Measurements from ENCODE around the gene GMPR2. TPM values are rescaled to one million over a fixed set of nuclear protein-coding genes. Genes with fewer than 3 reads are reported as not detected.
A peak's percentile ranks its signal among the peaks of the same experiment; 100 is the strongest.

Gene GMPR2
- total RNA-seq, 6 donors from 2014 or later = 26.2 to 76.9 (median 47.2) TPM

- no peak overlapping the region for H3K27ac ChIP-seq
- no peaks in the 10 kb centered on the region for H3K9me3 ChIP-seq
- peaks cover 34 to 48% (median 39%) of the 10 kb centered on the region in 4 donors for H3K4me1 ChIP-seq
- H3K4me3 ChIP-seq = no peak overlapping the region
- H3K27me3 ChIP-seq = no peaks in the 10 kb centered on the region
- DNase-seq (no peak), ATAC-seq (ENCODE audit: low FRiP score in 2 of 2) (no peak)
- peaks cover 0 to 23% (median 10%) of the 10 kb centered on the region in 4 donors for H3K36me3 ChIP-seq
- WGBS, 2 donors = 93% methylated on average over 13 to 15 of the region's 15 CpGs
- TF ChIP-seq, protein P1, sequence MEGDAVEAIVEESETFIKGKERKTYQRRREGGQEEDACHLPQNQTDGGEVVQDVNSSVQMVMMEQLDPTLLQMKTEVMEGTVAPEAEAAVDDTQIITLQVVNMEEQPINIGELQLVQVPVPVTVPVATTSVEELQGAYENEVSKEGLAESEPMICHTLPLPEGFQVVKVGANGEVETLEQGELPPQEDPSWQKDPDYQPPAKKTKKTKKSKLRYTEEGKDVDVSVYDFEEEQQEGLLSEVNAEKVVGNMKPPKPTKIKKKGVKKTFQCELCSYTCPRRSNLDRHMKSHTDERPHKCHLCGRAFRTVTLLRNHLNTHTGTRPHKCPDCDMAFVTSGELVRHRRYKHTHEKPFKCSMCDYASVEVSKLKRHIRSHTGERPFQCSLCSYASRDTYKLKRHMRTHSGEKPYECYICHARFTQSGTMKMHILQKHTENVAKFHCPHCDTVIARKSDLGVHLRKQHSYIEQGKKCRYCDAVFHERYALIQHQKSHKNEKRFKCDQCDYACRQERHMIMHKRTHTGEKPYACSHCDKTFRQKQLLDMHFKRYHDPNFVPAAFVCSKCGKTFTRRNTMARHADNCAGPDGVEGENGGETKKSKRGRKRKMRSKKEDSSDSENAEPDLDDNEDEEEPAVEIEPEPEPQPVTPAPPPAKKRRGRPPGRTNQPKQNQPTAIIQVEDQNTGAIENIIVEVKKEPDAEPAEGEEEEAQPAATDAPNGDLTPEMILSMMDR (IDR thresholded peaks at IDR 0.05) = no peak
- TF ChIP-seq EP300 (IDR thresholded peaks at IDR 0.05) (no peak), POLR2A (IDR thresholded peaks at IDR 0.05) (no peak), POLR2AphosphoS5 (IDR thresholded peaks at IDR 0.05) (no peak)
These were observed 39.8 kb upstream of the GMPR2 start for GRCh38 chr14:24192933-24193332.

- Histone ChIP-seq H3K27ac (peak overlapping the region; percentile 97 to 100 (median 99)), H3K4me3 (peak overlapping the region; percentile 65 to 87 (median 79)), H3K4me1 (peaks cover 27 to 44% (median 30%) of the 10 kb centered on the region in 4 donors), H3K9me3 (no peaks in the 10 kb centered on the region), H3K27me3 (no peaks in the 10 kb centered on the region), H3K36me3 (peaks cover 0 to 31% (median 10%) of the 10 kb centered on the region in 4 donors)
- DNase-seq = no peak
- TF ChIP-seq EP300 (IDR thresholded peaks at IDR 0.05) (no peak), POLR2A (IDR thresholded peaks at IDR 0.05) (no peak), POLR2AphosphoS5 (IDR thresholded peaks at IDR 0.05) (no peak)
- TF ChIP-seq, protein P1 (IDR thresholded peaks at IDR 0.05) = no peak
- 81 to 88% methylated on average over 7 of the region's 7 CpGs for WGBS, 2 donors
- ATAC-seq (ENCODE audit: low FRiP score in 2 of 2) = no peak
These were observed 38.4 kb upstream of the GMPR2 start for GRCh38 chr14:24194186-24194872.

DNA sequence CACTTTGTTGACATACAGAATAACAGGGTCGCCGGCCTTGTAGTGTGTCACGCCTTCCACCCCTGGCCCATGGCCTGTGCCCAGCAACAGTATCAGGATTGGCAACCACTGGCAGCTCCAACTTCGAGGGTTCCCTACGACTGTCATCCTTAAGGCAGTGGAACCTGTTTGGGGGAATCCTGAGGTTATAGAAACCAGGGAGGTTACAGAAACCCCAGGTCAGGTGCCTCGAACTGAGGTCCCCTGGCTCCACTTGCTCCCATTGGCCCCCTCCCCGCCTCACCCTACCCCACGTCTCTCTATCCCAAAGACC is 37.9 kb upstream of the GMPR2 start:
- no peak for DNase-seq
- 13 to 48% methylated on average over 3 to 8 of the region's 8 CpGs for WGBS, 2 donors
- Histone ChIP-seq H3K27me3 (no peaks in the 10 kb centered on the region), H3K4me3 (peak overlapping the region; percentile 65 to 87 (median 79)), H3K27ac (peak overlapping the region; percentile 97 to 100 (median 99)), H3K9me3 (no peaks in the 10 kb centered on the region), H3K36me3 (peaks cover 0 to 34% (median 10%) of the 10 kb centered on the region in 4 donors), H3K4me1 (peaks cover 26 to 41% (median 30%) of the 10 kb centered on the region in 4 donors)
- ATAC-seq (ENCODE audit: low FRiP score in 2 of 2) = no peak
- TF ChIP-seq, protein P1 (IDR thresholded peaks at IDR 0.05) = no peak
- no peak for TF ChIP-seq POLR2A (IDR thresholded peaks at IDR 0.05)
- TF ChIP-seq POLR2AphosphoS5 (IDR thresholded peaks at IDR 0.05) = no peak
- no peak for TF ChIP-seq EP300 (IDR thresholded peaks at IDR 0.05)

- Histone ChIP-seq H3K36me3 (peaks cover 0 to 32% (median 10%) of the 10 kb centered on the region in 4 donors), H3K9me3 (no peaks in the 10 kb centered on the region), H3K4me3 (peak within 1 kb of the TSS; percentile 65 to 87 (median 79)), H3K4me1 (peaks cover 26 to 41% (median 30%) of the 10 kb centered on the region in 4 donors), H3K27ac (peak within 1 kb of the TSS; percentile 97 to 100 (median 99)), H3K27me3 (no peaks in the 10 kb centered on the region)
- ATAC-seq (ENCODE audit: low FRiP score in 2 of 2) = peak; percentile 95 to 98
- peak; percentile 91 to 98 for DNase-seq
- 0 to 1% methylated on average over 21 to 52 of the region's 89 CpGs for WGBS, 2 donors
- TF ChIP-seq, protein P1 (IDR thresholded peaks at IDR 0.05) = peak in 2 of 6 experiments; percentile 24 to 31
- peak; percentile 95 to 97 for TF ChIP-seq POLR2AphosphoS5 (IDR thresholded peaks at IDR 0.05)
- TF ChIP-seq EP300 (IDR thresholded peaks at IDR 0.05) = no peak
- TF ChIP-seq POLR2A (IDR thresholded peaks at IDR 0.05) = peak; percentile 68 to 86 (median 72)
These were observed 37.3 kb upstream of the GMPR2 start, which contains the start of gene TM9SF1 for GRCh38 chr14:24195186-24196070. Gene TM9SF1 (minus strand): TSS chr14:24195441. CDS start chr14:24195019, 422 bp downstream.

All from upper lobe of left lung (tissue), 6 donors.